Panc1 (cell line): ENCODE data around the gene IL36RN. TPM values are rescaled to one million over a fixed set of nuclear protein-coding genes. Genes with fewer than 3 reads are reported as not detected.

ENCODE experiments used
- ATAC-seq: fragments of 200-7000 bp; cut with Tn5 transposase; 2 replicates; pipeline ENCODE4 v1.9.1; 2020; ENCODE audit warnings: mild to moderate bottlenecking, moderate library complexity
- BruUV-seq: library from RNA; stranded (reverse); fragments of 400-500 nt; replicated peaks from 2 replicates; lab custom pipeline; 2021; lab: Mats Ljungman, UMichigan
- CTCF ChIA-PET: fragments of 300-600 bp; sonication (Branson Sonifier 250); formaldehyde crosslinking; loops from one replicate; lab custom pipeline; 2022; ENCODE audit warnings: antibody characterized with exemption; lab: Charles Lee
- POLR2A ChIA-PET: fragments of 300-600 bp; sonication (Branson Sonifier 250); formaldehyde crosslinking; loops from one replicate; lab custom pipeline; 2022; ENCODE audit warnings: antibody characterized with exemption; lab: Charles Lee
- DNase-seq: peaks from one replicate; pipeline ENCODE4 v3.0.0-alpha.2; 2010; ENCODE audit warnings: low read depth, low spot score
- H3K27ac ChIP-seq: 2 replicates; pipeline ENCODE4 v1.5.1; 2011; ENCODE audit warnings: mild to moderate bottlenecking, low read length, inconsistent platforms
- H3K27me3 ChIP-seq: fragments of 200-500 bp; sonication (Bioruptor generic); 2 replicates; pipeline ENCODE4 v1.6.0; 2014; ENCODE audit warnings: low read length, inconsistent platforms; ENCODE audit not compliant: control insufficient read depth, insufficient read depth
- H3K36me3 ChIP-seq: fragments of 200-500 bp; sonication (Bioruptor generic); 2 replicates; pipeline ENCODE4 v1.5.1; 2014; ENCODE audit warnings: inconsistent platforms, mild to moderate bottlenecking, low read length, moderate library complexity; ENCODE audit not compliant: control insufficient read depth, insufficient read depth
- H3K4me1 ChIP-seq: 2 replicates; pipeline ENCODE4 v1.5.1; 2011; ENCODE audit warnings: inconsistent platforms, mild to moderate bottlenecking, low read length, moderate library complexity; ENCODE audit not compliant: control insufficient read depth, insufficient read depth
- H3K4me3 ChIP-seq, 2 experiments: 2 replicates each; pipeline ENCODE4 v1.5.1; 2011 to 2012; ENCODE audit warnings: low read depth in 2 of 2, low read length in 2 of 2, mild to moderate bottlenecking in 2 of 2, inconsistent platforms in 1 of 2, moderate library complexity in 1 of 2
- H3K9me3 ChIP-seq: fragments of 200-500 bp; sonication (Bioruptor generic); 2 replicates; pipeline ENCODE4 v1.5.1; 2014; ENCODE audit warnings: low read depth, mild to moderate bottlenecking, inconsistent platforms, low read length, moderate library complexity; ENCODE audit not compliant: control insufficient read depth, insufficient read depth
- CTCF ChIP-seq: fragments of 450-650 bp; IDR thresholded peaks from 2 replicates; pipeline ENCODE4 v1.5.1; 2017; ENCODE audit warnings: mild to moderate bottlenecking
- POLR2AphosphoS5 ChIP-seq: IDR thresholded peaks from 2 replicates; pipeline ENCODE4 v1.6.1; 2012; ENCODE audit warnings: mild to moderate bottlenecking, low read depth, low read length, moderate library complexity
- REST ChIP-seq, 2 experiments: IDR thresholded peaks; 2 replicates each; pipeline ENCODE4 v1.6.1; 2011 to 2012; ENCODE audit warnings: low read depth in 2 of 2, control low read depth in 1 of 2, low read length in 1 of 2, mild to moderate bottlenecking in 1 of 2, moderate library complexity in 1 of 2; ENCODE audit not compliant: insufficient read depth in 1 of 2
- SIN3A ChIP-seq: IDR thresholded peaks from 2 replicates; pipeline ENCODE4 v1.6.1; 2012; ENCODE audit warnings: low read depth, mild to moderate bottlenecking, low read length, moderate library complexity, borderline replicate concordance; ENCODE audit not compliant: insufficient read depth
- TCF7L2 ChIP-seq: IDR thresholded peaks from 2 replicates; pipeline ENCODE4 v1.6.1; 2011; ENCODE audit warnings: mild to moderate bottlenecking, low read depth, low read length, inconsistent platforms
- in situ Hi-C: cut with HindIII; loops from 2 replicates; pipeline ENCODE4 v1.10.0; 2016; ENCODE audit warnings: low sequenced_read_pairs, low pct_unique_long_range_greater_than_20kb
- intact Hi-C: fragments of 100-400 bp; cut with micrococcal nuclease; formaldehyde crosslinking; loops from one replicate; pipeline ENCODE4 v1.10.0; 2022; ENCODE audit not compliant: unreplicated experiment
- total RNA-seq: library from RNA; stranded (reverse); gene quantifications from one replicate; pipeline ENCODE4 v1.2.1, GENCODE V29; 2021; ENCODE audit not compliant: unreplicated experiment

The IL36RN gene
- total RNA-seq, 1 experiment from 2014 or later: not detected

GRCh38 chr2:113025737-113026136 lies 33.3 kb upstream of the IL36RN start:
- no TSS peak for BruUV-seq
- TF ChIP-seq CTCF (no peak), POLR2AphosphoS5 (no peak), TCF7L2 (no peak), REST (IDR thresholded peaks at IDR 0.05; ENCODE audit: insufficient read depth in 1 of 2, low read depth in 2 of 2, low read length in 1 of 2) (no peak), SIN3A (no peak)

GRCh38 chr2:113027691-113028090 lies 31.3 kb upstream of the IL36RN start:
- intact Hi-C loops: no loop called here
- CTCF ChIA-PET: no interaction called here

More at GRCh38 chr2:113025737-113026136, 33.3 kb upstream of the IL36RN start:
- in situ Hi-C loops: no loop called here
- ChIA-PET CTCF (no interaction called here), POLR2A (no interaction called here)
- intact Hi-C loops: no loop called here
- H3K27me3 ChIP-seq: peaks cover 32% of the 10 kb centered on the region
- no peak overlapping the region for H3K27ac ChIP-seq
- DNase-seq (no peak), ATAC-seq (no peak)
- no peaks in the 10 kb centered on the region for H3K4me1 ChIP-seq
- H3K4me3 ChIP-seq: no peak overlapping the region
- no peaks in the 10 kb centered on the region for H3K36me3 ChIP-seq
- no peaks in the 10 kb centered on the region for H3K9me3 ChIP-seq

More at GRCh38 chr2:113027691-113028090, 31.3 kb upstream of the IL36RN start:
- in situ Hi-C loops: no loop called here
- no peak overlapping the region for H3K27ac ChIP-seq
- POLR2A ChIA-PET: no interaction called here
- ATAC-seq (no peak), DNase-seq (no peak)
- no peaks in the 10 kb centered on the region for H3K4me1 ChIP-seq
- TF ChIP-seq POLR2AphosphoS5: no peak
- no peak for TF ChIP-seq TCF7L2
- no peak for TF ChIP-seq CTCF
- TF ChIP-seq REST (IDR thresholded peaks at IDR 0.05; ENCODE audit: insufficient read depth in 1 of 2, low read depth in 2 of 2, low read length in 1 of 2): no peak
- no peak for TF ChIP-seq SIN3A
- peaks cover 35% of the 10 kb centered on the region for H3K27me3 ChIP-seq
- BruUV-seq: no TSS peak
- H3K9me3 ChIP-seq: no peaks in the 10 kb centered on the region
- no peak overlapping the region for H3K4me3 ChIP-seq
- H3K36me3 ChIP-seq: no peaks in the 10 kb centered on the region
